ENCODE results near the gene GNAT2. TPM values are rescaled to one million over a fixed set of nuclear protein-coding genes. Genes with fewer than 3 reads are reported as not detected.

GNAT2 gene
- total and polyA plus RNA-seq, 10 of the 15 experiments (the other 5 are each of a cell fraction or from before 2014, with no cell fraction given), result 0.08 to 1.3 (median 0.41) TPM

DNA sequence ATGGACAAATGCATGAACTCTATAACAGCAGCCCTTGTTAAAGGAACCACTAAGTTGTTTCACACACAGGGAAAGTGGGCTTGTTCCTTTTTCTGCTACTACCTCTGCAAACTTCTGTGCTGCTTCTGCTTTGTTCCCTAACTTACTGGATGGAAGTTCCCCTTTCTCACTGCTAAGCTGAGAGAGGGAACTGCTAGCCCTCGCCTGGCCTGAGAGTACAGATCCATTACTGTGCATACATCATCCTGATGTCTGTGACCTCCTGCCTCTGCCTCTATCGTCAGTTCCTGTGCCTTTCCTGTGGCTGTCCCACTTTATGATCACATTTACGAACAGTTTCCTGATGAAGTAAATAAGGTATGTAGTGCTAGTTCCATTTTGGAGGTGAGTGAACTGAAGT is 3.5 kb downstream of the GNAT2 start (continued):
- TF ChIP-seq, protein P1, sequence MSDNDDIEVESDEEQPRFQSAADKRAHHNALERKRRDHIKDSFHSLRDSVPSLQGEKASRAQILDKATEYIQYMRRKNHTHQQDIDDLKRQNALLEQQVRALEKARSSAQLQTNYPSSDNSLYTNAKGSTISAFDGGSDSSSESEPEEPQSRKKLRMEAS (IDR thresholded peaks at IDR 0.05; ENCODE audit: low read depth, low read length), result no peak
- no peak for TF ChIP-seq PML (IDR thresholded peaks at IDR 0.05; ENCODE audit: low read length)
- TF ChIP-seq NR2F1 (conservative IDR thresholded peaks at IDR 0.05), result no peak
- no peak for TF ChIP-seq TCF3 (IDR thresholded peaks at IDR 0.05; ENCODE audit: borderline replicate concordance, insufficient read depth, low read depth, low read length)
- TF ChIP-seq, protein P2, sequence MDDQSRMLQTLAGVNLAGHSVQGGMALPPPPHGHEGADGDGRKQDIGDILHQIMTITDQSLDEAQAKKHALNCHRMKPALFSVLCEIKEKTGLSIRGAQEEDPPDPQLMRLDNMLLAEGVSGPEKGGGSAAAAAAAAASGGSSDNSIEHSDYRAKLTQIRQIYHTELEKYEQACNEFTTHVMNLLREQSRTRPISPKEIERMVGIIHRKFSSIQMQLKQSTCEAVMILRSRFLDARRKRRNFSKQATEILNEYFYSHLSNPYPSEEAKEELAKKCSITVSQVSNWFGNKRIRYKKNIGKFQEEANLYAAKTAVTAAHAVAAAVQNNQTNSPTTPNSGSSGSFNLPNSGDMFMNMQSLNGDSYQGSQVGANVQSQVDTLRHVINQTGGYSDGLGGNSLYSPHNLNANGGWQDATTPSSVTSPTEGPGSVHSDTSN (IDR thresholded peaks at IDR 0.05; ENCODE audit: insufficient replicate concordance, low read depth, low read length), result no peak
- TF ChIP-seq YY1 (IDR thresholded peaks at IDR 0.05; ENCODE audit: low read depth, low read length), result no peak
- TF ChIP-seq, protein P3, sequence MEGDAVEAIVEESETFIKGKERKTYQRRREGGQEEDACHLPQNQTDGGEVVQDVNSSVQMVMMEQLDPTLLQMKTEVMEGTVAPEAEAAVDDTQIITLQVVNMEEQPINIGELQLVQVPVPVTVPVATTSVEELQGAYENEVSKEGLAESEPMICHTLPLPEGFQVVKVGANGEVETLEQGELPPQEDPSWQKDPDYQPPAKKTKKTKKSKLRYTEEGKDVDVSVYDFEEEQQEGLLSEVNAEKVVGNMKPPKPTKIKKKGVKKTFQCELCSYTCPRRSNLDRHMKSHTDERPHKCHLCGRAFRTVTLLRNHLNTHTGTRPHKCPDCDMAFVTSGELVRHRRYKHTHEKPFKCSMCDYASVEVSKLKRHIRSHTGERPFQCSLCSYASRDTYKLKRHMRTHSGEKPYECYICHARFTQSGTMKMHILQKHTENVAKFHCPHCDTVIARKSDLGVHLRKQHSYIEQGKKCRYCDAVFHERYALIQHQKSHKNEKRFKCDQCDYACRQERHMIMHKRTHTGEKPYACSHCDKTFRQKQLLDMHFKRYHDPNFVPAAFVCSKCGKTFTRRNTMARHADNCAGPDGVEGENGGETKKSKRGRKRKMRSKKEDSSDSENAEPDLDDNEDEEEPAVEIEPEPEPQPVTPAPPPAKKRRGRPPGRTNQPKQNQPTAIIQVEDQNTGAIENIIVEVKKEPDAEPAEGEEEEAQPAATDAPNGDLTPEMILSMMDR (IDR thresholded peaks at IDR 0.05 in 2 of 3, conservative IDR thresholded peaks at IDR 0.05 in 1 of 3; ENCODE audit: control insufficient read depth in 2 of 3, extremely low read depth in 1 of 3, insufficient read depth in 1 of 3, low read depth in 3 of 3, low read length in 3 of 3), result no peak
- TF ChIP-seq TCF12 (IDR thresholded peaks at IDR 0.05; ENCODE audit: low read depth, low read length), result no peak
- TF ChIP-seq POLR2AphosphoS2 (IDR thresholded peaks at IDR 0.05; ENCODE audit: low read depth, low read length), result no peak
- no peak for TF ChIP-seq ZNF384 (IDR thresholded peaks at IDR 0.05; ENCODE audit: borderline replicate concordance, low read depth, low read length)
- TF ChIP-seq SMC3 (IDR thresholded peaks at IDR 0.05; ENCODE audit: borderline replicate concordance, low read length), result 0 out of 2 replicates have a peak, but pooled peaks have one; percentile 4
- no peak for TF ChIP-seq FOXM1 (IDR thresholded peaks at IDR 0.05; ENCODE audit: low read depth, low read length)
- no peak for TF ChIP-seq TBL1XR1 (IDR thresholded peaks at IDR 0.05; ENCODE audit: low read depth, low read length)
- TF ChIP-seq CREM (IDR thresholded peaks at IDR 0.05; ENCODE audit: low read depth), result peak; percentile 61; the same call in 1 of the 2 replicates
- TF ChIP-seq ETV6 (conservative IDR thresholded peaks at IDR 0.05 in 1 of 2, IDR thresholded peaks at IDR 0.05 in 1 of 2; ENCODE audit: borderline replicate concordance in 1 of 2, low read depth in 1 of 2), result no peak
- TF ChIP-seq GATAD2B (conservative IDR thresholded peaks at IDR 0.05; ENCODE audit: low read depth), result no peak
- TF ChIP-seq MXI1 (IDR thresholded peaks at IDR 0.05; ENCODE audit: low read depth, low read length), result no peak
- TF ChIP-seq ASH2L (IDR thresholded peaks at IDR 0.05; ENCODE audit: borderline replicate concordance, low read depth), result no peak
- peak; percentile 63; the same call in 1 of the 2 replicates for TF ChIP-seq SPI1 (IDR thresholded peaks at IDR 0.05; ENCODE audit: borderline replicate concordance, insufficient read depth, low read depth, low read length)
- TF ChIP-seq POU2F2 (IDR thresholded peaks at IDR 0.05; ENCODE audit: borderline replicate concordance, low read depth, low read length), result 0 out of 3 replicates have a peak, but pooled peaks have one; percentile 21
- no peak for TF ChIP-seq FOS (IDR thresholded peaks at IDR 0.05; ENCODE audit: borderline replicate concordance, extremely low read depth, insufficient read length)
- no peak for TF ChIP-seq TARDBP (IDR thresholded peaks at IDR 0.05; ENCODE audit: borderline replicate concordance)
- TF ChIP-seq ZNF217 (IDR thresholded peaks at IDR 0.05), result no peak
- TF ChIP-seq IKZF2 (IDR thresholded peaks at IDR 0.05), result peak; percentile 42 to 57; a peak in 2 of 4 replicates

All from GM12878 (cell line).